Measurements from ENCODE around the gene UPB1.

The UPB1 gene

DNA sequence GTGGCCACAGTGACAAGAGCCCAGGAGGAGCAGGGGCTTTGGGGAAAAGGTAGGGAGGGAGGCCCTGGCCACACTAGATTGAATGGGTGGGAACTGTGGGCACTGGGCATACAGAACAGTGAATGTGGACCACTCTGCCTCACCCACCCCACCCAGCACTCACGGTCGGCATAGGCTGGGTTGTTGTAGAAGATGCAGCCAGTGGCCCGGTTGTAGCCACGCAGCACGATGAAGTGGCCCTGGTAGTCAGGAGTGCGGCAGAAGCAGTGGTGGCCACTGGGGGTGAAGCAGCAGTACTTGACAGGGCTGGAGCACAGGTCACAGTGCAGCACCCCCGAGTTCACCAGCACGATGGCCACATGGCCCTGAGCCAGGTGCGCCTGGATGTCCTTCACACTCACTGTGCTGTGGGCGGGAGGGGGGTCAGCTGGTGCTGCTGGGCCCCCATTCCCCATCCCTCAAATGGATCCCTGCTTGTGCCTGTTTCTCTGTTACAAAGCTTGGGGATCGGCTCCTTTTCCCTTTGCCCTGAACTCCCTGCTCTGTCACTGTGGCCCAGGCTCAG lies 48.6 kb downstream of the UPB1 start:
- peaks cover 59 to 82% of the 10 kb centered on the region in 2 donors for H3K36me3 ChIP-seq (replicated peaks in 1 of 2; ENCODE audit: control insufficient read depth in 2 of 2, insufficient read depth in 2 of 2, low read length in 2 of 2)
- no peak overlapping the region for H4K91ac ChIP-seq (ENCODE audit: low read depth, low read length, poor library complexity)
- no peak overlapping the region for H3K4me3 ChIP-seq (ENCODE audit: low read length in 2 of 2)
- DNase-seq (ENCODE audit: low spot score): no peak
- no CpG with 5 or more reads among the region's 11 CpGs for WGBS, 2 donors (ENCODE audit: extremely low coverage in 2 of 2, insufficient read length in 2 of 2, insufficient replicate concordance in 1 of 2)
- H2AK5ac ChIP-seq (ENCODE audit: low read depth, low read length): no peak overlapping the region
- no peaks in the 10 kb centered on the region for H3K4me1 ChIP-seq (ENCODE audit: control insufficient read depth in 2 of 2, insufficient read depth in 1 of 2, low read depth in 1 of 2, low read length in 2 of 2)
- no peak overlapping the region for H2BK15ac ChIP-seq (ENCODE audit: low read length)
- peak overlapping the region; percentile 54 for H3K9ac ChIP-seq (ENCODE audit: low read depth, low read length, poor library complexity)
- peak overlapping the region; percentile 6 for H3K4ac ChIP-seq (ENCODE audit: low read length)
- H3K9me3 ChIP-seq (replicated peaks in 1 of 2; ENCODE audit: control insufficient read depth in 2 of 2, insufficient read depth in 1 of 2, low read depth in 1 of 2, low read length in 2 of 2): peaks cover 0 to 2% of the 10 kb centered on the region in 2 donors
- no peak overlapping the region for H2AFZ ChIP-seq (ENCODE audit: low read length)
- H2BK5ac ChIP-seq (ENCODE audit: low read length): no peak overlapping the region
- no peak overlapping the region for H3K18ac ChIP-seq (ENCODE audit: low read length)
- no peak overlapping the region for H3K14ac ChIP-seq (ENCODE audit: low read length)
- no peaks in the 10 kb centered on the region for H3K27me3 ChIP-seq (ENCODE audit: control insufficient read depth in 3 of 3, insufficient read depth in 3 of 3, low read depth in 1 of 3, low read length in 3 of 3)
- H2BK120ac ChIP-seq (ENCODE audit: low read depth, low read length): no peak overlapping the region
- H4K8ac ChIP-seq (ENCODE audit: low read depth, low read length): no peak overlapping the region
- H3K23ac ChIP-seq (ENCODE audit: low read depth, low read length, poor library complexity): no peak overlapping the region
- no peak overlapping the region for H3K4me2 ChIP-seq (ENCODE audit: insufficient read depth, low read length, poor library complexity, severe bottlenecking)
- H3K79me1 ChIP-seq (ENCODE audit: low read depth, low read length): peaks cover 7% of the 10 kb centered on the region
- H3K27ac ChIP-seq (replicated peaks; ENCODE audit: low read length): no peak overlapping the region
- no peak overlapping the region for H2BK12ac ChIP-seq (ENCODE audit: low read length)

DNA sequence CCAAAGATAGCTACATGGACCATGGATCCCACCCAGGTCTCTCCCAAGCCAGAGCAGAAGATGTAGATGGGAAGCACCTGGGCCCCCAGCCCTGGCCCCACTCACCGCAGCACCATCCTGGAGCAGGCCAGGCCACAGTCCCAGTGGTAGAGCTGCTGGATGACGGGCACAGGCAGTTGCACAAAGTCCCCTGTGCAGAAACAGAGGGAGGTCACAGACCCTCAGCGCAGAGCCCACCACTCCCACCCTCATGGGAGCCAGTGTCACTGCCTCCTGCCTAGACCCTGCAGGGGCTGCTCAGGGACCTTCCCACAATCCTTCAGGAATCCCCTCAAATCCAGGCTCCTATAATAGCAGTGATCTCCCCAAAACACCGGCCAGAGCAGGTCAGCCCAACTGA lies 53.7 kb downstream of the UPB1 start:
- H3K18ac ChIP-seq (ENCODE audit: low read length): no peak overlapping the region
- no peak overlapping the region for H3K9ac ChIP-seq (ENCODE audit: low read depth, low read length, poor library complexity)
- H2BK15ac ChIP-seq (ENCODE audit: low read length): no peak overlapping the region
- peaks cover 36 to 73% of the 10 kb centered on the region in 2 donors for H3K36me3 ChIP-seq (replicated peaks in 1 of 2; ENCODE audit: control insufficient read depth in 2 of 2, insufficient read depth in 2 of 2, low read length in 2 of 2)
- no peak overlapping the region for H2BK5ac ChIP-seq (ENCODE audit: low read length)
- no CpG with 5 or more reads among the region's 4 CpGs for WGBS, 2 donors (ENCODE audit: extremely low coverage in 2 of 2, insufficient read length in 2 of 2, insufficient replicate concordance in 1 of 2)
- no peak overlapping the region for H2AK5ac ChIP-seq (ENCODE audit: low read depth, low read length)
- no peak overlapping the region for H3K4me2 ChIP-seq (ENCODE audit: insufficient read depth, low read length, poor library complexity, severe bottlenecking)
- H4K8ac ChIP-seq (ENCODE audit: low read depth, low read length): no peak overlapping the region
- H3K79me1 ChIP-seq (ENCODE audit: low read depth, low read length): peaks cover 29% of the 10 kb centered on the region
- H3K4me1 ChIP-seq (ENCODE audit: control insufficient read depth in 2 of 2, insufficient read depth in 1 of 2, low read depth in 1 of 2, low read length in 2 of 2): peaks cover 3 to 7% of the 10 kb centered on the region in 2 donors
- H4K91ac ChIP-seq (ENCODE audit: low read depth, low read length, poor library complexity): no peak overlapping the region
- H3K9me3 ChIP-seq (replicated peaks in 1 of 2; ENCODE audit: control insufficient read depth in 2 of 2, insufficient read depth in 1 of 2, low read depth in 1 of 2, low read length in 2 of 2): peaks cover 0 to 2% of the 10 kb centered on the region in 2 donors
- H3K14ac ChIP-seq (ENCODE audit: low read length): no peak overlapping the region
- no peak overlapping the region for H3K27ac ChIP-seq (replicated peaks; ENCODE audit: low read length)
- H3K23ac ChIP-seq (ENCODE audit: low read depth, low read length, poor library complexity): no peak overlapping the region
- DNase-seq (ENCODE audit: low spot score): no peak
- no peak overlapping the region for H2BK12ac ChIP-seq (ENCODE audit: low read length)
- no peaks in the 10 kb centered on the region for H3K27me3 ChIP-seq (ENCODE audit: control insufficient read depth in 3 of 3, insufficient read depth in 3 of 3, low read depth in 1 of 3, low read length in 3 of 3)
- no peak overlapping the region for H2BK120ac ChIP-seq (ENCODE audit: low read depth, low read length)
- H3K4me3 ChIP-seq (ENCODE audit: low read length in 2 of 2): no peak overlapping the region
- H3K4ac ChIP-seq (ENCODE audit: low read length): no peak overlapping the region
- H2AFZ ChIP-seq (ENCODE audit: low read length): no peak overlapping the region

DNA sequence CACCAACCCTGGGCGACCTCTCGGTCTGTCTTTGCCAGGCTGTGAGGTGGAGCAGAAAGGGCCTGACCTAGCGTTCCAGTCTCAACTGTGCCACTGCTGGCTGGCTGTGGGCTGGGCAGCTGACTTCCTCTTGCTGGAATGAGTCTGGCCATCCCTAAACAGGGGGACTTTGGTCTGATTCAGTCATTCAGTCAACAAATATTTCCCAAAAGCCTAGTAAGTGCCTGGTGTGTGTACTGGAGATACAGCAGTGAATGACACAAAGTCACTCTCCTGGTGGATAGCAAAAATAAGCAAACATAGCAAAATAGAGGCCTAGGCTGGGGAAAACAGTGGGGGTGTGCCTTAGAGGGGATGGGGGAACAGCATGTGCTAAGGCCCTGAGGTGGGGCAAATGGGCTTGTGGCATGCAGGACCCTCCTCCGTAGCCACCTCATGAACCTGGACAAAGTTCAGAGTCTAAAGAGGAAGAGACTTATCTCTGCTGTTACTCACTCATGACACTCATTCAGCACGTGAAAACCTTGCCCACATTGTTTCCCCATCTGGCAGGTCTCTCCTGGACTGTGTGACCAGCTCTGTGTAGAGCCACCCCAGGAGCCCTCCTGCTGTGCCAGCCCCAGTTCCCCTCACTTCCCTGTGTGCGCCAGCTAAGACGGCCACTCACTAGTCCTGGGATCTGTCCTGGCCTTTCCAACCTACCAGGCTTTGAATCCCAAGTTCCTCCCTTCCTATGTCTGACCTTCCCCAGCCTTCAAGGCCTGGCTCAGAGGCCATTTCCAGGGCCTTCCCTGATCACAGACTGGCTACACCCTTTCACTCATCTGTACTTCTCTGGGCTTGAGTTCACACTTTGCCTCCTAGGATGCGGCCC lies 55.1 kb downstream of the UPB1 start:
- Histone ChIP-seq H2BK5ac (ENCODE audit: low read length) (no peak overlapping the region), H3K4me3 (ENCODE audit: low read length in 2 of 2) (no peak overlapping the region), H3K14ac (ENCODE audit: low read length) (no peak overlapping the region), H3K9me3 (replicated peaks in 1 of 2; ENCODE audit: control insufficient read depth in 2 of 2, insufficient read depth in 1 of 2, low read depth in 1 of 2, low read length in 2 of 2) (peaks cover 0 to 2% of the 10 kb centered on the region in 2 donors), H3K27ac (replicated peaks; ENCODE audit: low read length) (no peak overlapping the region), H2AK5ac (ENCODE audit: low read depth, low read length) (no peak overlapping the region), H2BK120ac (ENCODE audit: low read depth, low read length) (no peak overlapping the region), H3K27me3 (ENCODE audit: control insufficient read depth in 3 of 3, insufficient read depth in 3 of 3, low read depth in 1 of 3, low read length in 3 of 3) (no peaks in the 10 kb centered on the region), H3K4me2 (ENCODE audit: insufficient read depth, low read length, poor library complexity, severe bottlenecking) (no peak overlapping the region), H2AFZ (ENCODE audit: low read length) (no peak overlapping the region), H2BK15ac (ENCODE audit: low read length) (no peak overlapping the region), H3K4me1 (ENCODE audit: control insufficient read depth in 2 of 2, insufficient read depth in 1 of 2, low read depth in 1 of 2, low read length in 2 of 2) (peaks cover 8% of the 10 kb centered on the region in 2 donors), H3K9ac (ENCODE audit: low read depth, low read length, poor library complexity) (no peak overlapping the region), H3K79me1 (ENCODE audit: low read depth, low read length) (peaks cover 36% of the 10 kb centered on the region), H4K8ac (ENCODE audit: low read depth, low read length) (peak overlapping the region; percentile 24), H2BK12ac (ENCODE audit: low read length) (no peak overlapping the region), H4K91ac (ENCODE audit: low read depth, low read length, poor library complexity) (no peak overlapping the region), H3K36me3 (replicated peaks in 1 of 2; ENCODE audit: control insufficient read depth in 2 of 2, insufficient read depth in 2 of 2, low read length in 2 of 2) (peaks cover 27 to 59% of the 10 kb centered on the region in 2 donors), H3K18ac (ENCODE audit: low read length) (no peak overlapping the region), H3K23ac (ENCODE audit: low read depth, low read length, poor library complexity) (no peak overlapping the region), H3K4ac (ENCODE audit: low read length) (no peak overlapping the region)
- no CpG with 5 or more reads among the region's 8 CpGs for WGBS, 2 donors (ENCODE audit: extremely low coverage in 2 of 2, insufficient read length in 2 of 2, insufficient replicate concordance in 1 of 2)
- no peak for DNase-seq (ENCODE audit: low spot score)

DNA sequence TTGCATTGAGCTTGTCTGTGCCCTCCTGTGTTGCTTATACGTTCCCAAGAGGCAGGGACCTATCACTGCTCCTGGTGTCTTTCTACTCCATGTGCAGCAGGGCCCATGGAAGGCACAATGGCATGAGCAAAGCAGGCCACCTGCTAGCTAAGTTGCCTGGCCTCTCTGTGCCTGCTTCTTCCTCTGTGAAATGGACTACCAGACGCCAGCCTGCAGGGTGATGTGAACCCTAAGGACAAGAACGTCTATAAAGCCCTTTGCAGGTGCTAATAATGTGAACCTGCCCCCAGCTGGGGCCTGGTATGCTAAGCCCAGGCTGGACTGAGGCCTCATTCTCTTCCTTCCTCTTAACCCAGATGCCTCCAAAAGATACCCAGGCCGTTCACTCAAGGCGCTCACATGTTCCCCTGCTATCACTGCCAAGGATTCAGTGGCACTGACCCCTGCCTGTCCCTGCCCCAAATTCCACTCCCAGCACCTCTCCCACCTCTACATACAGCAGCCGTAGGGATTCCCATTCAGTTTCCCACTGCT lies 55.8 kb downstream of the UPB1 start:
- H3K14ac ChIP-seq (ENCODE audit: low read length): no peak overlapping the region
- H4K8ac ChIP-seq (ENCODE audit: low read depth, low read length): no peak overlapping the region
- no peak overlapping the region for H3K9ac ChIP-seq (ENCODE audit: low read depth, low read length, poor library complexity)
- H2BK15ac ChIP-seq (ENCODE audit: low read length): no peak overlapping the region
- no peaks in the 10 kb centered on the region for H3K27me3 ChIP-seq (ENCODE audit: control insufficient read depth in 3 of 3, insufficient read depth in 3 of 3, low read depth in 1 of 3, low read length in 3 of 3)
- no peak overlapping the region for H3K27ac ChIP-seq (replicated peaks; ENCODE audit: low read length)
- H4K91ac ChIP-seq (ENCODE audit: low read depth, low read length, poor library complexity): no peak overlapping the region
- no peak overlapping the region for H2AK5ac ChIP-seq (ENCODE audit: low read depth, low read length)
- no peak overlapping the region for H3K23ac ChIP-seq (ENCODE audit: low read depth, low read length, poor library complexity)
- no peak for DNase-seq (ENCODE audit: low spot score)
- WGBS, 2 donors (ENCODE audit: extremely low coverage in 2 of 2, insufficient read length in 2 of 2, insufficient replicate concordance in 1 of 2): no CpG with 5 or more reads among the region's 6 CpGs
- H2BK120ac ChIP-seq (ENCODE audit: low read depth, low read length): no peak overlapping the region
- no peak overlapping the region for H3K4me2 ChIP-seq (ENCODE audit: insufficient read depth, low read length, poor library complexity, severe bottlenecking)
- no peak overlapping the region for H3K4ac ChIP-seq (ENCODE audit: low read length)
- H2BK12ac ChIP-seq (ENCODE audit: low read length): no peak overlapping the region
- peaks cover 0 to 2% of the 10 kb centered on the region in 2 donors for H3K9me3 ChIP-seq (replicated peaks in 1 of 2; ENCODE audit: control insufficient read depth in 2 of 2, insufficient read depth in 1 of 2, low read depth in 1 of 2, low read length in 2 of 2)
- no peak overlapping the region for H2AFZ ChIP-seq (ENCODE audit: low read length)
- peaks cover 36% of the 10 kb centered on the region for H3K79me1 ChIP-seq (ENCODE audit: low read depth, low read length)
- H3K4me3 ChIP-seq (ENCODE audit: low read length in 2 of 2): no peak overlapping the region
- peak overlapping the region; percentile 61 for H2BK5ac ChIP-seq (ENCODE audit: low read length)
- peaks cover 8% of the 10 kb centered on the region in 2 donors for H3K4me1 ChIP-seq (ENCODE audit: control insufficient read depth in 2 of 2, insufficient read depth in 1 of 2, low read depth in 1 of 2, low read length in 2 of 2)
- H3K36me3 ChIP-seq (replicated peaks in 1 of 2; ENCODE audit: control insufficient read depth in 2 of 2, insufficient read depth in 2 of 2, low read length in 2 of 2): peaks cover 26 to 57% of the 10 kb centered on the region in 2 donors
- no peak overlapping the region for H3K18ac ChIP-seq (ENCODE audit: low read length)
